H1 (cell line): ENCODE results near the gene HLF. TPM values are rescaled to one million over a fixed set of nuclear protein-coding genes. Genes with fewer than 3 reads are reported as not detected.

Experiments used
- CTCF ChIA-PET: fragments of 300-600 bp; sonication (Branson Sonifier 250); formaldehyde crosslinking; loops from one replicate; lab custom pipeline; 2021; ENCODE audit not compliant: partially characterized antibody; lab: Charles Lee
- POLR2A ChIA-PET: fragments of 300-600 bp; sonication (Branson Sonifier 250); formaldehyde crosslinking; loops from one replicate; lab custom pipeline; 2021; ENCODE audit warnings: inconsistent platforms; ENCODE audit not compliant: partially characterized antibody; lab: Charles Lee
- DNase-seq, 2 experiments: peaks; one replicate each; pipeline versions ENCODE4 v3.0.0 to v3.0.0-alpha.2; 2010 to 2022; ENCODE audit warnings: low spot score in 2 of 2, low read depth in 1 of 2, mixed read lengths in 1 of 2
- FAIRE-seq: peaks from 2 replicates; lab custom pipeline; 2011; peaks lifted over from hg19 to GRCh38; lab: Jason Lieb, UNC
- H2AFZ ChIP-seq: 2 replicates; pipeline ENCODE4 v1.8.1; 2012; ENCODE audit warnings: low read length, inconsistent platforms
- H2AK5ac ChIP-seq: 2 replicates; pipeline ENCODE4 v1.6.1; 2013; ENCODE audit warnings: low read depth, low read length
- H2BK120ac ChIP-seq: replicated peaks from 2 replicates; pipeline ENCODE3; 2013; ENCODE audit warnings: low read depth, low read length, inconsistent platforms
- H2BK12ac ChIP-seq: 2 replicates; pipeline ENCODE4 v1.6.1; 2013; ENCODE audit warnings: low read depth, low read length
- H2BK15ac ChIP-seq: 2 replicates; pipeline ENCODE4 v1.6.1; 2013; ENCODE audit warnings: low read length
- H2BK20ac ChIP-seq: 2 replicates; pipeline ENCODE4 v1.6.1; 2013; ENCODE audit warnings: low read length
- H2BK5ac ChIP-seq: 2 replicates; pipeline ENCODE4 v1.6.1; 2013; ENCODE audit warnings: low read depth, low read length
- H3K14ac ChIP-seq: 2 replicates; pipeline ENCODE4 v1.6.1; 2013; ENCODE audit warnings: inconsistent platforms; ENCODE audit not compliant: insufficient read length
- H3K18ac ChIP-seq: 2 replicates; pipeline ENCODE4 v1.6.1; 2013; ENCODE audit warnings: low read length; ENCODE audit errors: extremely low read depth
- H3K23ac ChIP-seq: 2 replicates; pipeline ENCODE4 v1.6.1; 2013; ENCODE audit warnings: inconsistent platforms; ENCODE audit not compliant: insufficient read length
- H3K23me2 ChIP-seq: 2 replicates; pipeline ENCODE4 v1.6.1; 2013; ENCODE audit warnings: low read depth, low read length
- H3K27ac ChIP-seq: 2 replicates; pipeline ENCODE4 v1.6.1; 2011; ENCODE audit warnings: low read depth, low read length, inconsistent platforms
- H3K27me3 ChIP-seq, 4 experiments: replicated peaks in 1 of 4; 1 replicate in 1 of 4; 2 replicates in 3 of 4; pipeline versions ENCODE4 v1.6.1 to v1.8.1; 2011 to 2013; ENCODE audit warnings: low read length in 3 of 4, mild to moderate bottlenecking in 3 of 4, inconsistent platforms in 2 of 4, mixed read lengths in 2 of 4, moderate library complexity in 1 of 4; ENCODE audit not compliant: control insufficient read depth in 3 of 4, insufficient read depth in 3 of 4; ENCODE audit errors: extremely low read depth in 1 of 4
- H3K36me3 ChIP-seq, 4 experiments: 2 replicates each; pipeline versions ENCODE4 v1.6.1 to v1.8.1; 2011 to 2013; ENCODE audit warnings: mild to moderate bottlenecking in 4 of 4, low read length in 3 of 4, moderate library complexity in 2 of 4, control low read depth in 1 of 4, inconsistent platforms in 1 of 4; ENCODE audit not compliant: insufficient read depth in 4 of 4, control insufficient read depth in 2 of 4
- H3K4ac ChIP-seq: replicated peaks from 2 replicates; pipeline ENCODE3; 2013; ENCODE audit warnings: low read length, low read depth, mixed read lengths, inconsistent platforms; ENCODE audit not compliant: insufficient read length
- H3K4me1 ChIP-seq, 4 experiments: replicated peaks in 1 of 4; 1 replicate in 1 of 4; 2 replicates in 3 of 4; pipeline versions ENCODE4 v1.6.1 to v1.8.1; 2011 to 2013; ENCODE audit warnings: low read length in 3 of 4, inconsistent platforms in 2 of 4, mixed read lengths in 1 of 4; ENCODE audit not compliant: insufficient read depth in 4 of 4, control insufficient read depth in 3 of 4
- H3K4me2 ChIP-seq, 2 experiments: 2 replicates each; pipeline versions ENCODE4 v1.6.1 to v1.8.1; 2011 to 2013; ENCODE audit warnings: low read depth in 2 of 2, low read length in 2 of 2, control low read depth in 1 of 2, inconsistent platforms in 1 of 2, mild to moderate bottlenecking in 1 of 2; ENCODE audit not compliant: insufficient read depth in 1 of 2
- H3K4me3 ChIP-seq, 4 experiments: fragments of 200-600, 300-600 bp in 1 of 4; sonication (generic), shearing (Covaris generic), sonication (Bioruptor Twin) in 1 of 4; 2 replicates each; pipeline versions ENCODE4 v1.5.1 to v1.8.1; 2011 to 2016; ENCODE audit warnings: low read length in 4 of 4, low read depth in 3 of 4, control low read depth in 2 of 4, inconsistent platforms in 2 of 4, mild to moderate bottlenecking in 2 of 4, mixed read lengths in 1 of 4, moderate library complexity in 1 of 4; ENCODE audit not compliant: insufficient read depth in 2 of 4; ENCODE audit errors: extremely low read depth in 1 of 4
- H3K56ac ChIP-seq: replicated peaks from 2 replicates; pipeline ENCODE3; 2013; ENCODE audit warnings: low read depth, mild to moderate bottlenecking, mixed read lengths, low read length, inconsistent platforms; ENCODE audit not compliant: insufficient read length
- H3K79me1 ChIP-seq: 2 replicates; pipeline ENCODE4 v1.6.1; 2013; ENCODE audit warnings: low read depth, low read length, control low read depth
- H3K79me2 ChIP-seq, 2 experiments: 2 replicates each; pipeline versions ENCODE4 v1.6.1 to v1.8.1; 2012 to 2013; ENCODE audit warnings: low read length in 2 of 2, mild to moderate bottlenecking in 2 of 2, inconsistent platforms in 1 of 2; ENCODE audit not compliant: insufficient read depth in 2 of 2, control insufficient read depth in 1 of 2
- H3K9ac ChIP-seq, 4 experiments: replicated peaks in 1 of 4; 1 replicate in 1 of 4; 2 replicates in 3 of 4; pipeline versions ENCODE4 v1.6.1 to v1.8.1; 2011 to 2013; ENCODE audit warnings: low read depth in 3 of 4, low read length in 3 of 4, control low read depth in 2 of 4, mild to moderate bottlenecking in 2 of 4, moderate library complexity in 2 of 4, inconsistent platforms in 1 of 4; ENCODE audit errors: extremely low read depth in 1 of 4
- H3K9me3 ChIP-seq, 2 experiments: 2 replicates each; pipeline versions ENCODE4 v1.6.1 to v1.8.1; 2012 to 2013; ENCODE audit warnings: mild to moderate bottlenecking in 2 of 2, moderate library complexity in 2 of 2, control low read depth in 1 of 2, inconsistent platforms in 1 of 2, low read depth in 1 of 2, low read length in 1 of 2, mixed read lengths in 1 of 2; ENCODE audit not compliant: insufficient read depth in 2 of 2
- H4K20me1 ChIP-seq, 2 experiments: replicated peaks in 1 of 2; 2 replicates each; pipeline versions ENCODE3 to v1.8.1; 2011 to 2013; ENCODE audit warnings: inconsistent platforms in 2 of 2, low read length in 2 of 2, mild to moderate bottlenecking in 1 of 2; ENCODE audit not compliant: insufficient read depth in 2 of 2, control insufficient read depth in 1 of 2
- H4K5ac ChIP-seq: 2 replicates; pipeline ENCODE4 v1.6.1; 2013; ENCODE audit warnings: low read length, low read depth, mixed read lengths, inconsistent platforms; ENCODE audit not compliant: insufficient read length
- H4K8ac ChIP-seq: 2 replicates; pipeline ENCODE4 v1.8.0; 2013; ENCODE audit warnings: mild to moderate bottlenecking, moderate library complexity, low read length, inconsistent platforms; ENCODE audit not compliant: insufficient read depth; ENCODE audit errors: extremely low read depth
- H4K91ac ChIP-seq: replicated peaks from 2 replicates; pipeline ENCODE3; 2013; ENCODE audit warnings: low read length, mixed read lengths, inconsistent platforms; ENCODE audit not compliant: insufficient read length
- ATF2 ChIP-seq: IDR thresholded peaks from 2 replicates; pipeline ENCODE4 v1.6.1; 2012; ENCODE audit warnings: low read length, inconsistent platforms
- CBX8 ChIP-seq: fragments of 300-800, 300-1000 bp; sonication (generic); IDR thresholded peaks from 2 replicates; pipeline ENCODE4 v1.7.1; 2016; ENCODE audit warnings: low read depth, low read length, borderline replicate concordance
- CREB1 ChIP-seq: IDR thresholded peaks from 2 replicates; pipeline ENCODE4 v1.6.1; 2012; ENCODE audit warnings: inconsistent platforms
- GTF2F1 ChIP-seq: IDR thresholded peaks from 2 replicates; pipeline ENCODE4 v1.6.1; 2012; ENCODE audit warnings: low read depth, low read length, improper control_type of control experiment, borderline replicate concordance
- POLR2AphosphoS5 ChIP-seq: IDR thresholded peaks from 2 replicates; pipeline ENCODE4 v1.6.1; 2011; ENCODE audit warnings: low read depth, low read length
- TBP ChIP-seq: IDR thresholded peaks from 2 replicates; pipeline ENCODE4 v1.6.1; 2011; ENCODE audit warnings: low read depth, low read length, improper control_type of control experiment
- WGBS, 2 experiments: shearing (Covaris generic) in 1 of 2; methylation state at CpG; one replicate each; pipeline versions ENCODE4 v1.1.6 to v1.1.7; 2013 to 2015; ENCODE audit warnings: low lambda C conversion rate in 2 of 2, mixed read lengths in 2 of 2, inconsistent platforms in 1 of 2, low coverage in 1 of 2, missing lambda C conversion rate in 1 of 2; ENCODE audit not compliant: insufficient replicate concordance in 2 of 2, insufficient coverage in 1 of 2, insufficient read length in 1 of 2; ENCODE audit errors: extremely low coverage in 1 of 2, missing lambda C conversion rate in 1 of 2; 5-methylcytosine and 5-hydroxymethylcytosine counted together
- polyA plus RNA-seq, 7 experiments: library from polyadenylated mRNA; depleted of rRNA in 3 of 7; stranded (reverse) in 5 of 7; unstranded in 2 of 7; fragments of >200 nt in 5 of 7; fragments of 200-250 nt in 2 of 7; gene quantifications; 1 replicate in 5 of 7; 2 replicates in 1 of 7; 4 replicates in 1 of 7; pipeline versions ENCODE4 v1.2.1 to v1.2.3, GENCODE V29; 2011 to 2013; ENCODE audit warnings: missing spikeins in 2 of 7, mixed read lengths in 2 of 7
- total RNA-seq: library from RNA; stranded (reverse); fragmentation: NEBNext Ultra II Directional; extraction: Animal tissue kit (Norgen Biotek cat#: 25700); gene quantifications from 2 replicates; pipeline ENCODE4 v1.2.1, GENCODE V29; 2021

The HLF gene
- total and polyA plus RNA-seq, 2 of the 8 experiments (the other 6 are each of a cell fraction or from before 2014, with no cell fraction given), result 0.39 to 0.60 TPM

- no peak overlapping the region for H3K4me3 ChIP-seq
- no peak overlapping the region for H4K5ac ChIP-seq
- no peak overlapping the region for H4K8ac ChIP-seq
- DNase-seq (no peak), FAIRE-seq (no peak)
- ChIA-PET CTCF (interaction anchor here (0.7 to 3.2 kb wide), 6 partner anchors 10 to 373 kb away, joined by 3 to 21 read pairs (median 4); no protein-coding TSS in a partner anchor), POLR2A (no interaction called here)
- H3K23me2 ChIP-seq, result peaks cover 1% of the 10 kb centered on the region; the same call in 1 of the 2 replicates
- H3K56ac ChIP-seq, result no peak overlapping the region
- no peak overlapping the region for H2BK15ac ChIP-seq
- 94% methylated on average over 1 of the region's 1 CpG; no CpG with 5 or more reads in 1 of the 2 experiments for WGBS, 2 experiments
- H3K27ac ChIP-seq, result no peak overlapping the region
- H2AFZ ChIP-seq, result no peak overlapping the region
- H3K4me1 ChIP-seq, result peaks cover 0 to 2% (median 0%) of the 10 kb centered on the region in 4 experiments; a peak in 1 of 7 replicates
- no peak overlapping the region for H3K14ac ChIP-seq
- no peaks in the 10 kb centered on the region for H3K36me3 ChIP-seq
- H3K27me3 ChIP-seq, result no peaks in the 10 kb centered on the region; a peak in 1 of 7 replicates
- no peaks in the 10 kb centered on the region for H4K20me1 ChIP-seq
- H3K9me3 ChIP-seq, result peaks cover 0 to 5% of the 10 kb centered on the region in 2 experiments; a peak in 1 of 4 replicates
- no peak overlapping the region for H3K23ac ChIP-seq
- no peak overlapping the region for H2BK20ac ChIP-seq
- H2BK120ac ChIP-seq, result no peak overlapping the region
- H2BK5ac ChIP-seq, result no peak overlapping the region
- no peak overlapping the region for H3K18ac ChIP-seq
- H3K79me2 ChIP-seq, result no peaks in the 10 kb centered on the region
- no peak overlapping the region for H3K9ac ChIP-seq
- H2BK12ac ChIP-seq, result no peak overlapping the region
- no peak overlapping the region for H4K91ac ChIP-seq
- H3K79me1 ChIP-seq, result no peaks in the 10 kb centered on the region
- TF ChIP-seq ATF2 (no peak), TBP (no peak), GTF2F1 (no peak), POLR2AphosphoS5 (no peak), CBX8 (no peak), CREB1 (no peak)
- TF ChIP-seq, all 59 proteins: peak for 0
- Histone ChIP-seq H3K4me2 (no peak overlapping the region), H2AK5ac (no peak overlapping the region), H3K4ac (no peak overlapping the region)
Measured at GRCh38 chr17:55363033-55363432, 98.3 kb downstream of the HLF start.
